Eye (tissue), 1 donor: ENCODE data around the gene MAD1L1.
"Not testable (repeated sequence)": the region's sequence is repeated elsewhere in the genome, so short reads cannot be mapped to it uniquely, and the experiment has no call there.

Source experiments
- DNase-seq: peaks from one replicate; pipeline ENCODE4 v3.0.0-alpha.2; 2015

The MAD1L1 gene

GRCh38 chr7:1885465-1886226, 347.1 kb downstream of the MAD1L1 start:
- DNase-seq, result no peak

DNA sequence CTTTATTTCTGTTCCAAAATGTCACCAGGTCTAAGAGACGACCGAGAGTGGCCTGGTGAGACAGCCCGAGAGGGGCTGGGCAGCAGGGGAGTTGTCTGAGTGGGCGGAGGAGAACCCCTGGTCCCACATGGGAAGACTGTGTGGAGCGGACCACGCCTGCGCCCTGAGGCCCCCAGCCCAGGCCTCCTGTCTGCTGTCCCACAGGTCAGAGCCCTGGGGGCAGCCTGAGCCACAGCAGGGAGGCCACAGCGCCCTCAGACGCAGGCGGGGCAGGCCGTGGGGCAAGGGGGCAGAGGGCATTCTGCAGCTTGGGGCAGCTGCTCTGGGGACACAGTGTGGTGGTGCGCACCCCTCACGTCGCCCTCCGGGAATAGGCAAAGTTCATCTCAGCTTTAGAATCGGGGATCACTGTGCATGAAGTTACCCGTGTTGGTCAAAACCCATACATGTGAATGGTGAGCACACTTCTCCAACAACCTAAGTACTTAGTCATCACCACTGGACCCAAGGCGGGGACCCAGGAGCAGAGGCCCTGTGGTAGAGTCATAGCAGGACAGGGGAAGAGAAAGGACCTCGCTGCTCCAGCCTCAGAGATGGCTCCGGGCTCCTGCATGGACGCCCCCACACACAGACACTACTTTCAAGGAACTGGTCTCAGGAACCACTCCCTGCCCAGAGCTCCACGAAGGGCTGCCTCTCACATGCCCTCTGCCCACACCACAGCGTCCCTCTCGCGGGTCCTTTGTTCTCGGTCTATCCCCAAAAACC, 348.0 kb downstream of the MAD1L1 start:
- DNase-seq, result no peak

DNA sequence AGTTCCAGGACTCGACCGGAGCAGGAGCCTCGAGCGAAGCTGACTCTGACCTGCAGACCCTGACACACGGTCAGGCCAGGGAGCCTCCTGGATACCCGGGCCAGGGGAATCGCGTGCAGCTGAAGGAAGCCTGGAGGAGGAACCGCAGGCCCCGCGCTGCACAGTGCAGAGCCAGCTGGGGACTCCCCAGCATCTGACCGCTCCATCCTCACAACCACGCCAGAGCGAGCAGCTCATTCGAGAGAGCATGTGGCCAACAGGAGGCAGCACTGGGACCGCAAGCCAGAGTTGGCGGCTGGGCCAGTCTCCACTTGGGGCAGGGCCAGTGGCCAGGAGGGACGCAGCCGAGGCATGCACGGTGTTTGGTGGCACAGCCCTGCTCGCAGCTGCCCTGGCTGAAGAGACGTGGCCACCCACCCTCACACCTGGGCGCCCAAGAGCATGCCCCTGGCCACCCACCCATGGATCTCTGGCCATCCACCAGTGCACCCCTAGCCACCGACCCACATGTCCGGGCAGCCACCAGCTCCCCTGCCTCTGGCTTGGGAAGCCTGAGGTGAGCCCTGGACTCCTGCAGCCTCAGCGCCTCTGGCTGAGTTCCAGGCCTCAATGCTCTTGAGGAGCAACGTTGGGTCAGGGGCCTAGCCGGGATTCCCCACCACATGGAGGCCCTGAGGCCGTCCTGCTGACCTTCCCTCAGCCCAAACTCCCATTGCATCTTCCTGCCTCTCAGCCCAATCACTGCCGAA, 348.7 kb downstream of the MAD1L1 start:
- DNase-seq, result no peak

GRCh38 chr7:1883031-1883761, 349.5 kb downstream of the MAD1L1 start:
- DNase-seq, result no peak

DNA sequence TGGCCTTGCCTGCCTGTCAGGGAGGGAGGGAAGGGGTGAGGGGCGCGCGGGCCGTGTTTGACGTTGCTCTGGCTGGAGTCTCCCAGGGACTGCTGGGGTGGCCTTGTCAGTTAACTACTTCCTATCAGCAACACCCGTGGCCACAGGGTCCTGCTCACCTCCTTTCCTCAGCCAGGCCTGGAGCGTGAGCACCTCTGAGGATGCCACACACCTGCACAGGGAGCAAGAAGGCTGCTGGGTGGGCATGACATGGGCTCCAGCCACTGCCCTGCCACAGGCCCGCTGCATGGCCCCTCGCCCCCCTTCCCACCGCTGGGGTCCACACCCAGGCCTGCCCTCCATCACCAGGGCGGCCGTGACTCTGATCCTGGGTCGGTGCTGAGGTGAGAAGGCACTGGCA, 350.3 kb downstream of the MAD1L1 start:
- DNase-seq, result no peak

DNA sequence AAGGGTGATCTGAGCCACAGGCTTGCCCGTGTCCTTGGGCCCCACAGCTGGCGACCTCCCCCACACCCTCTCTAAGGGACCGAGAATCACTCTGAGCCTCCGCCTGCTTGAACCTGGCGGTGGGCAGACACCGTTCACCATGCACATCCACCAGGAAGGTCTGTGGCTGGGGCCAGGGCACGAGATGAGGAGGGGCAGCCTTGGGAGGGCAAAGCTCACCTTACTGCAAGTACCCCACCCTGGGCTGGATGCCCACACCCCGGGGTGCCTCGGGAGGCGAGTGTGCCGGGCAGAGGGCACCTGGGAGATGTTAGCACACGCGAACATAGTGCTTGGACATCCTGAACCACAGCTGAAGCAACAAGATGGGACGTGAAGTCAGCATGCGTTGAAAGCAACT, 350.8 kb downstream of the MAD1L1 start:
- no peak for DNase-seq

DNA sequence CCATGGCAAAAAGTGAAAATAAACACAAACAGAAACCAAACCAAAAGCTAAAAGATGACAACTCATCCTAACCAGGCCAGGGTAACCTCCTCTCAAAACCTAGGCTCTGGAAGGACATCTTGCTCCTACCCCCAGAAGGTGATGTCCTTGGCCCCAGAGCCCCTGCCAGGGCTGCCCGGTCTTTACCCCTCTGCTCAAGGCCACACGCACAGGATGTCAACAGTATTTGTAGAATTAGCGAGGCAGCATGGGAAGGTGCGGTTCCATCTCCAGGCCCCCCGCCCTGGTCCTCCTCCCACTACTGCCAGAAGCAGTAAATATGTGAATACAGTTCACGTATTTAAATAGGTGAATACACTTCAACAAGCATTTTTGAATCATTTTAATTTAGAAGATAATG, 356.1 kb downstream of the MAD1L1 start:
- not testable (repeated sequence) for DNase-seq

DNA sequence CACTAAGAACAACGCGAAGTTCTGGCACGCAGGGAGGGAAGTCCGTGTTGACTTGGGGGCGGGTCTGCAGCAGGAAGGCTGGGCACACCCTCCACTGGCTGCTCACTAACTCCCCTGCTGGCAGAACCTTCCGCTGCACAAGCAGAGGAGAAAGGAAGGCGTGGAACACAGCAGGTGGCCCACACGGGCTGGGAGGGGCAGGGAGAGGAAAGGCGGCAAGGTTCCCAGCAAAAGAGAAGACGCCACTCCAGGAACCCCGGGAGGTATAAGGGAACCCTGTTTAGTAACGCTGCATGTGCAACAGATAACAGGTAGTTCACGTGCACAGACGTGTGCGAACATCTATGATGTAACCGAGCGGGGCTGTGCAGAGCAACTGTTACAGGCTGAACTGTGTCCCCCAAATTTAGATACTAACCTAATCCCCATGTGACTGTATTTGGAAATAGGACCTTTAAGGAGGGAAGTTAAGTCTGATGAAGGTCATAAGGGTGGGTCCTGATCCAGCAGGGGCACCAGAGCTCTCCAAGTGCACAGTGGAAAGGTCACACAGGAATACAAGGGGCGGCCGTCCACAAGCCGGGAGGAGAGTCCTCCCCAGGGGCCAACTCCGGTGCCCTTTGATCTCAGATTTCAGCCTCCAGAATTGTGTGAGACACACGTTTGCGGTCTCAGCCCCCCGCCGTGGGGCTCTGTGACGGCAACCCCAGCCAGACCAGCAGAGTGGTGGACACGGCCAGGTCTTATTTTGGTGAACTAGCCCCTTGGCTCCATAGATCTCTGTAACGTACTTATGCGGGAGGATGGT, 357.1 kb downstream of the MAD1L1 start:
- peak; percentile 79 for DNase-seq

DNA sequence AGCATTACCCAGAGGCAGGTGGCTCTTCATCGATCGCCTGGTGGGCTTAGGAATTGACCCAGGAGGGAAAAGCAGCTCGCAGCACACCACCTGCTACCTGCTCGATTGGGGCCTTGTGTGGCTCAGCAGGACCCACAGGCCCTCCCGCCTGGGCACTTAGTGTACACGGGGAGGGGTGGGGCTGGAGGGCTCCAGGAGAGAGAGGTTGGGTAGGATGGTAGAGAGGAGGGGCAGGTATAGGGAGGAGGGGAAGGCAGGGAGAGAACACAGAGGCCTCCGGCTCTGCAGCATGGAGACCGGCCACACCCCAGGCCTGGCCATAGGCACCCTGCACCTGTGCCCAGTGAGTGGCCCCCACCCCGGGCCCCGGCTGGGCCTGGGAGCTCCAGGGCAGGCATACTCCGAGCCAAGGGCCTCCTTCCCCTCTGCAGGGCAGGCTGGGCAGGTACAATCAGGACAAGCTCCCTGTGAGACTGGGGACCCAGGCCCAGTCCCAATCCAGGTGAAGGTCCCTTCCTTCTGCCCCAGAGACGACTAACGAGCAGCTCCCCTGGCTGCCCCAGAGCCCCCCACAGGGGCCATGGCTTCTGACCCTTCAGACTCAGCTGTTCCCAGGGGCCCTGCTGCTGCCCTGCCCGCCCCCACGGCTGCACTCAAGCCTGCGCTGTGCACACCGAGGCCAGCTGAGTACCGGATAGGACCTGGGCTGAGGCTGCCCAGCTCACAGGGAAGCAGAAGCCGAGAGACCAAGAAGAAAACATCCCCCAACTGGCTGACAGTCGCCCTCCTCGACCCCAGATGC, 358.0 kb downstream of the MAD1L1 start:
- peak; percentile 73 for DNase-seq

- no peak for DNase-seq
Observed at GRCh38 chr7:1873857-1874589, 358.7 kb downstream of the MAD1L1 start.

- DNase-seq, result no peak
Observed at GRCh38 chr7:1873421-1873820, 359.3 kb downstream of the MAD1L1 start.

DNA sequence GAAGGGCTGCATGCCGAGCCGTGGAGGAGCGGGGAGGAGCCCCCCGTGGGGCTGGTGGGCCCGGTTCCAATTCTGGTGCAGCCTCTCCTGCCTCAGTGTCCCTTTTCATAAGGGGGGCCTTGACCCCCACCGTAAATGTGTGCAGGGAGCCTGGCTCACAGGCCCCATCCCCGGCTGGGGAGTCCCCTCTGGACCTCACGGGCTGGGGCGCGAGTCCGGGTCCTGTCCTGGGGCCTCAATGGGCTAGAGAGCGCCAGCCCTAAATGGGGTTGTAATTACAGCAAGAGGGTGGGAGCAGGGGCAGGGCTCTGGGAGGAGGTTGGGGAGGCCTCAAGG, 359.7 kb downstream of the MAD1L1 start:
- no peak for DNase-seq

- DNase-seq, result peak; percentile 54
Observed at GRCh38 chr7:1872191-1873069, 360.3 kb downstream of the MAD1L1 start.

DNA sequence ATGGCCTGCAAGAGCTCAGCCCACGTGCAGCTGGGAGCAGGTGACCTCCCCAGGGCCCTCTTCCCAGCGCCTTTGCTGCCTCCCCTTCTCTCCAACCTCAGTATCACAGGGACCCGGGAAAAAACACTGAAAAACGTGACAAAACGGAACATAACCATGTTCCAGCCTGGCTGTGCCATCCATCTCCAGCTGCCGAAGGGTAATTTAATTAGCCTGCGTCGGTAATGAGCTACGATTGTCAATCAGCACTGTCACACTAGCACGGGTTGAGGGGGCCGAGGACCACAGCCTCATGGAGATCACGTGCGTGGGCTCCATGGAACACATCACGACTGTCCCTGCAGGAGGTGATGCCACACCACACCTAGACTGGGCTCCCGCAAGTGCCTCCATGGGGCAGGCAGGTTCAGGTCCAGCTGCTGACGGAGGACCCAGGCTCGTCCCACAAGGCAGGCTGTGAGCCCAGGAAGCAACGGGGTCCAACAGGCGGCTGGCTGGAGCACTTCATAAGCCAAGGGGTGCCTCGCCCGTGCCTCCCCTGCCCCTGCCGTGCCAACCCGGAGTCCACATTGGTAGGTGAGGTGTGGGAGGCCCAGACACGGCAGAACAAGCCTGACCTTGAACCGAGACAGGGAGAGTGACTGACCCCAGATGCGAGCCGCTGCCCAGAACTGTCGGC, 363.2 kb downstream of the MAD1L1 start:
- DNase-seq, result no peak

DNA sequence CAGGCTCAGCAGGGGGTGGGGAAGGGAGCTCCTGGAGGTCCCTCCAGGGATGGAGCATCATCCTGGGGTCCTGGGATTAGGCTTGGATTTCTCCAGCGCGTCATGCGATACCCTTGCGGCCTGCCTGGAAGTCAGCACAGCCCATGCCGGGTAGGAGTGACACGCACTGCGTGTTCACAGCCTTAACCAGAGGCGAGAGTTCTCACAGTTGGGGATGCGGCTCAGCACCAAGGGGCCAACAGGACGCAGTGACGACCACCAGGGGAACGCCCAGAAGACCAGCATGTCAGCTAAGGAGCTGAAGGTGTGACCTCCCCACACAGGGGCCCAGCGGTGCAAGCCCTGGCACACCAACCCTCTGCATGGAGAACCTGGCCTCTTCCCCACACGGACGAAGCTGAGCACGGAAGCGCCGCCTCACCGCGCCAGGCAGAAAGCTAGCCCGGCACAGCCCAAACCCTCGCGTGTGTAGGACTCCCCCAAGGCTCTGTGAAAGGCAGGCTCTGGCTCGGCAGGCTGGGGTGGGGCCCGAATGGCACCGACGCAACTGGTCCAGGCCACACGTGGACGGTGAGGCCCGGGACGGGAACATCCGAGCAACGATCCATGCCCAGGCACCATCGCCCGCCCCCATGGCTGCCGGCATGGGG, 364.1 kb downstream of the MAD1L1 start:
- no peak for DNase-seq

DNA sequence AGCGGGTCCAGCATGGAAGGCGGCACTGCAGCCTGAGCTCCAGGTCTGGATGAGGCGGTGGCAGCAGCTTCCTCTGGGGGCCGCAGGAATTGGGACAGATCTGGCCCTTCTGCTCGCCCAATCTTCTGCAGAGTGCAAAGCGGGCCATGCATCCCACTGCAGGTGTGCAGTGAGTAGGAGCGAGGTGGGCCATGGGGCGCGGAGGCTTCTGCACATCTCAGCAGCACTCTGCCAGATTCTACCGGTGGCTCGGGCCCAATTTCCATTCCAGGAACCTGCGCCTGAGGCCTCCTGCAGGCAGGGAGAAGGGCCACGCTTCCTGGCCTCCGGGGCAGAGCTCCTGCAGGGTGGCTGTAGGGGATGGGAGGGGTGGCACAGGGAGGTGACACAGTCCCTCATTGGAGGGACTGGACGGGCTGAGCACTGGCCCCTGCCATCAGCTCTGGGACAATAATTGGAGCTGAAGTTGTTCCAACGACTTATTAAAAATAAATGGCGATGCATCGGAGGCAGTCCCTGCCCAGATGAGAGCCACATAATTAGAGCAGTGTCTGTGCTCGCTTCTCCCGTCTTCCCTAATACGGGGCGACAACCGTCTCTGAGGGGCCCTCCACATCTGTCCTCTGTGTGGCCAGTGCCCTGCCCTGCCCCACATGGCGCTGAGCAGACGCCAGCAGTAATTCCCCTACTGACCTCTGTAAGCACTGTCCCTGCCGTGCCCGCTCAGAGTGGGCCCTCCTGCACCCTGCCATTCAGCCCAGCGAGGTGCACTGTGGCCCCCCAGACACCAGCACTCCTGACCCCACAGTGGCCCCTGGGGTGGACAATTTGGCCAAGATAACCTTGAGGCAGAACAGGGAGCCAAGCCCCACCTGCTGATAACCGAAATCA, 365.1 kb downstream of the MAD1L1 start:
- DNase-seq, result peak; percentile 92

DNA sequence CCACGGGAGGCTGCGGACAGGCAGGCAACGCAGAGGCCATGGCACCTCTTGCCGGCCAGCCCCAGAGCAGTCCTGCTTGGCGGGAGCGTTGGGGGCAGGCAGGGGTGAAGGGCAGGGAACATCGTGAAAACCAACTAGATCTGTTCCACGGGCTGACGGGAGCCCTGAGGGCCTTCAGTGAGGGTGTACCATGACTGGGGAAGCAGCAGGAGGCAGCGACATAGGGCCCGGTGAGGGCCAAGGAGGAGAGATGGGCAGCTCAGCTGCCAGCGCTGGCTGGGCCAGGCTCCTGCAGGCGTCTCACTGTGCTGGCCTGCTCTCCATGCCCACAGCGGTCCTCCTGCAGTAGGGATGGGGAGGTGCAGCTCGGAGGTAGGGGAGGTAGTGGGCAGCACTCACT, 366.1 kb downstream of the MAD1L1 start:
- no peak for DNase-seq
